ENCODE data around the gene RFTN1. TPM values are rescaled to one million over a fixed set of nuclear protein-coding genes. Genes with fewer than 3 reads are reported as not detected.

The RFTN1 gene
- total RNA-seq, 1 donor from 2014 or later, result 0.92 TPM

GRCh38 chr3:16485395-16485992, 28.0 kb downstream of the RFTN1 start:
- Mint-ChIP-seq H3K9me3 (no peaks in the 10 kb centered on the region), H3K4me3 (no peak overlapping the region), H3K4me1 (peaks cover 15% of the 10 kb centered on the region), H3K27ac (no peak overlapping the region), H3K36me3 (no peaks in the 10 kb centered on the region), H3K27me3 (ENCODE audit: insufficient read depth, low read depth) (peaks cover 2% of the 10 kb centered on the region)
- Histone ChIP-seq H2AFZ (replicated peaks) (no peak overlapping the region), H3K4me1 (peaks cover 17% of the 10 kb centered on the region), H3K4me3 (no peak overlapping the region), H3F3A (ENCODE audit: low read depth) (no peaks in the 10 kb centered on the region), H3K27ac (no peak overlapping the region), H3K79me2 (ENCODE audit: low read depth) (no peaks in the 10 kb centered on the region), H3K36me3 (no peaks in the 10 kb centered on the region), H3K27me3 (no peaks in the 10 kb centered on the region), H3K9me3 (ENCODE audit: low read depth) (no peaks in the 10 kb centered on the region), H4K20me1 (ENCODE audit: low read depth) (no peaks in the 10 kb centered on the region), H3K4me2 (no peak overlapping the region), H3K9ac (no peak overlapping the region)
- TF ChIP-seq EZH2 (IDR thresholded peaks at IDR 0.05), result no peak
- TF ChIP-seq EZH2phosphoT487 (IDR thresholded peaks at IDR 0.05), result no peak
- TF ChIP-seq CTCF (IDR thresholded peaks at IDR 0.05), result no peak
- DNase-seq (ENCODE audit: low spot score), result no peak

GRCh38 chr3:16484984-16485383, 28.5 kb downstream of the RFTN1 start:
- no peak for DNase-seq (ENCODE audit: low spot score)
- Histone ChIP-seq H3K79me2 (ENCODE audit: low read depth) (no peaks in the 10 kb centered on the region), H3K4me1 (peaks cover 21% of the 10 kb centered on the region), H3K4me3 (no peak overlapping the region), H4K20me1 (ENCODE audit: low read depth) (no peaks in the 10 kb centered on the region), H3K27me3 (no peaks in the 10 kb centered on the region), H3K9me3 (ENCODE audit: low read depth) (no peaks in the 10 kb centered on the region), H3K27ac (no peak overlapping the region), H2AFZ (replicated peaks) (no peak overlapping the region), H3K9ac (no peak overlapping the region), H3F3A (ENCODE audit: low read depth) (no peaks in the 10 kb centered on the region), H3K4me2 (no peak overlapping the region), H3K36me3 (no peaks in the 10 kb centered on the region)
- peaks cover 2% of the 10 kb centered on the region for H3K27me3 Mint-ChIP-seq (ENCODE audit: insufficient read depth, low read depth)
- H3K27ac Mint-ChIP-seq, result no peak overlapping the region
- H3K4me3 Mint-ChIP-seq, result no peak overlapping the region
- H3K36me3 Mint-ChIP-seq, result no peaks in the 10 kb centered on the region
- H3K4me1 Mint-ChIP-seq, result peaks cover 17% of the 10 kb centered on the region
- no peak for TF ChIP-seq EZH2phosphoT487 (IDR thresholded peaks at IDR 0.05)
- no peak for TF ChIP-seq EZH2 (IDR thresholded peaks at IDR 0.05)
- no peak for TF ChIP-seq CTCF (IDR thresholded peaks at IDR 0.05)
- H3K9me3 Mint-ChIP-seq, result no peaks in the 10 kb centered on the region

GRCh38 chr3:16484216-16484615, 29.3 kb downstream of the RFTN1 start:
- Mint-ChIP-seq H3K27ac (no peak overlapping the region), H3K27me3 (ENCODE audit: insufficient read depth, low read depth) (no peaks in the 10 kb centered on the region), H3K36me3 (no peaks in the 10 kb centered on the region), H3K9me3 (no peaks in the 10 kb centered on the region), H3K4me3 (no peak overlapping the region), H3K4me1 (peaks cover 17% of the 10 kb centered on the region)
- no peak overlapping the region for H3K4me3 ChIP-seq
- no peak overlapping the region for H3K9ac ChIP-seq
- H3K36me3 ChIP-seq, result no peaks in the 10 kb centered on the region
- peaks cover 21% of the 10 kb centered on the region for H3K4me1 ChIP-seq
- TF ChIP-seq EZH2phosphoT487 (IDR thresholded peaks at IDR 0.05) (no peak), CTCF (IDR thresholded peaks at IDR 0.05) (no peak), EZH2 (IDR thresholded peaks at IDR 0.05) (no peak)
- no peak overlapping the region for H3K27ac ChIP-seq
- DNase-seq (ENCODE audit: low spot score), result no peak
- H3K4me2 ChIP-seq, result no peak overlapping the region
- H3F3A ChIP-seq (ENCODE audit: low read depth), result no peaks in the 10 kb centered on the region
- H3K9me3 ChIP-seq (ENCODE audit: low read depth), result no peaks in the 10 kb centered on the region
- H3K27me3 ChIP-seq, result no peaks in the 10 kb centered on the region
- no peak overlapping the region for H2AFZ ChIP-seq (replicated peaks)
- H4K20me1 ChIP-seq (ENCODE audit: low read depth), result no peaks in the 10 kb centered on the region
- H3K79me2 ChIP-seq (ENCODE audit: low read depth), result no peaks in the 10 kb centered on the region
